Mucosa of descending colon (tissue), 3 donors: ENCODE results near the gene ZBTB46. TPM values are rescaled to one million over a fixed set of nuclear protein-coding genes. Genes with fewer than 3 reads are reported as not detected.

Experiments used
- ATAC-seq: fragments of 200-7000 bp; cut with Tn5 transposase; one replicate; pipeline ENCODE4 v1.9.1; 2020; ENCODE audit warnings: mild to moderate bottlenecking, moderate library complexity
- DNase-seq, 3 donors: peaks; one replicate each; pipeline ENCODE4 v3.0.0-alpha.2; 2020
- H3K36me3 ChIP-seq: fragments of 200-600 bp; one replicate; pipeline ENCODE4 v1.8.0; 2021; ENCODE audit warnings: low read depth, mild to moderate bottlenecking
- H3K4me1 ChIP-seq: fragments of 200-600 bp; one replicate; pipeline ENCODE4 v1.8.0; 2021; ENCODE audit warnings: low read depth, mild to moderate bottlenecking
- H3K4me3 ChIP-seq: fragments of 200-600 bp; one replicate; pipeline ENCODE4 v1.8.0; 2021; ENCODE audit warnings: mild to moderate bottlenecking
- H3K9me3 ChIP-seq: fragments of 200-600 bp; one replicate; pipeline ENCODE4 v1.8.0; 2021; ENCODE audit warnings: mild to moderate bottlenecking
- CTCF ChIP-seq: fragments of 200-600 bp; IDR thresholded peaks from one replicate; pipeline ENCODE4 v1.8.0; 2022; ENCODE audit warnings: antibody characterized with exemption, mild to moderate bottlenecking
- intact Hi-C, 2 donors: fragments of 100-400 bp; cut with DNase I in 1 of 2; cut with micrococcal nuclease in 1 of 2; formaldehyde crosslinking; loops; one replicate each; pipeline versions ENCODE4 v1.11.0 to v1.11.1; 2022; cut with DNase I, micrococcal nuclease
- total RNA-seq, 3 donors: library from RNA; stranded (reverse); fragmentation: NEBNext Ultra II Directional in 2 of 3; extraction: Animal tissue kit (Norgen Biotek cat#: 25700) in 2 of 3; gene quantifications; one replicate each; pipeline versions ENCODE4 v1.2.1 to v1.2.4, GENCODE V29; 2021 to 2023
- donor health status: DM: no; HTN: no; CAD: no; lungs with moderate emphysema.
- donor health status: DM: no; HTN: no; CAD: no.
- donor health status: DM: no; HTN: yes; CAD: no.

Gene ZBTB46
- total RNA-seq, 3 donors from 2014 or later: 3.1 to 5.7 (median 3.3) TPM

- H3K9me3 ChIP-seq: peaks cover 7% of the 10 kb centered on the region
- intact Hi-C loops: no loop called here
- no peaks in the 10 kb centered on the region for H3K36me3 ChIP-seq
- DNase-seq (no peak), ATAC-seq (no peak)
- no peak overlapping the region for H3K4me3 ChIP-seq
- no peak for TF ChIP-seq CTCF
- H3K4me1 ChIP-seq: peaks cover 10% of the 10 kb centered on the region
These were observed 118.9 kb downstream of the ZBTB46 start for GRCh38 chr20:63712191-63712590.

DNA sequence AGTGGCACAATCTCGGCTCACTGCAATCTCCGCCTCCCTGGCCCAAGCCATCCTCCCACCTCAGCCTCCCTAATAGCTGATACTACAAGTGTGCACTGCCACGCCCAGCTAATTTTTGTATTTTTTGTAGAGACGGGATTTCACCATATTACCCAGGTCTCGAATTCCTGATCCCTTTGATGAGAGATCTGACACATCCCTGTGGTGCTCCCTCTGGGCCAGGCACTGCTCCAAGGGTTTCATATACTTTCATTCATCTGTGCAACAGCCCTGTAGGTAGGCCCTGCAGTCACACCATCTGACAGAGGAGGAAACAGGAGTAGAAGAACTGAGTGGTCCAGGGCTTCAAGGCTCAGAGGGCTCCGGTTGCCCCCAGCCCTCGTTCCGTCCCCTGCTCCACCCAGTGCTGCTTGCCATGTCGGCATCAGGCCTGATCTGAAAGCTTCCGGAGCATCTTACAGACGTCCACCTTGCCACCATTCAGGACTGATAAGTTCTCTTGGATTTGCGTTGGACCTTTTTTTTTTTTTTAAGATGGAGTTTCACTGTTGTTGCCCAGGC is 119.9 kb downstream of the ZBTB46 start:
- peaks cover 7% of the 10 kb centered on the region for H3K9me3 ChIP-seq
- DNase-seq: peak in 1 of 3 donors; percentile 26
- intact Hi-C loops: no loop called here
- no peak overlapping the region for H3K4me3 ChIP-seq
- TF ChIP-seq CTCF: no peak
- no peak for ATAC-seq
- H3K36me3 ChIP-seq: no peaks in the 10 kb centered on the region
- H3K4me1 ChIP-seq: peaks cover 14% of the 10 kb centered on the region

GRCh38 chr20:63709149-63709527 is 121.9 kb downstream of the ZBTB46 start:
- TF ChIP-seq CTCF: no peak
- Histone ChIP-seq H3K4me1 (peaks cover 18% of the 10 kb centered on the region), H3K4me3 (no peak overlapping the region), H3K9me3 (no peaks in the 10 kb centered on the region), H3K36me3 (no peaks in the 10 kb centered on the region)
- intact Hi-C loops: no loop called here
- peak in 1 of 3 donors; percentile 47 for DNase-seq
- no peak for ATAC-seq

GRCh38 chr20:63708301-63709148 is 122.5 kb downstream of the ZBTB46 start:
- Histone ChIP-seq H3K4me3 (peak overlapping the region; percentile 87), H3K4me1 (peaks cover 18% of the 10 kb centered on the region), H3K36me3 (no peaks in the 10 kb centered on the region), H3K9me3 (no peaks in the 10 kb centered on the region)
- ATAC-seq (peak; percentile 2), DNase-seq (peak in 2 of 3 donors; percentile 46 to 64)
- no peak for TF ChIP-seq CTCF
- intact Hi-C loops: no loop called here

- H3K4me3 ChIP-seq: peak within 1 kb of the TSS; percentile 87
- no peaks in the 10 kb centered on the region for H3K9me3 ChIP-seq
- no peak for TF ChIP-seq CTCF
- intact Hi-C loops: no loop called here
- H3K4me1 ChIP-seq: peaks cover 18% of the 10 kb centered on the region
- DNase-seq (peak; percentile 92 to 95 (median 94)), ATAC-seq (peak; percentile 94)
- H3K36me3 ChIP-seq: no peaks in the 10 kb centered on the region
These were observed 123.3 kb downstream of the ZBTB46 start, which contains the start of the genes ARFRP1 and ZGPAT for GRCh38 chr20:63707558-63708300. Gene ARFRP1 (minus strand): TSS chr20:63707976. CDS start chr20:63707091, 885 bp downstream. Gene ZGPAT (plus strand): TSS chr20:63708039. CDS start chr20:63708581, 542 bp downstream.
